Trophoblast cell (in vitro differentiated cells and primary cell): Measurements from ENCODE around the gene ESYT1.

Experiments used
- DNase-seq, 2 donors: peaks; one replicate each; pipeline ENCODE4 v3.0.0-alpha.2; 2016
- H2AFZ ChIP-seq: 2 replicates; pipeline ENCODE4 v1.6.1; 2013; ENCODE audit warnings: low read length, moderate library complexity, mild to moderate bottlenecking; ENCODE audit not compliant: insufficient read depth, poor library complexity
- H2AK5ac ChIP-seq: 2 replicates; pipeline ENCODE4 v1.6.1; 2013; ENCODE audit warnings: mild to moderate bottlenecking, low read length
- H2BK120ac ChIP-seq: 2 replicates; pipeline ENCODE4 v1.6.1; 2013; ENCODE audit warnings: low read length, mild to moderate bottlenecking, moderate library complexity; ENCODE audit not compliant: insufficient read depth, poor library complexity
- H2BK12ac ChIP-seq: 2 replicates; pipeline ENCODE4 v1.6.1; 2013; ENCODE audit warnings: mild to moderate bottlenecking, low read length, moderate library complexity
- H2BK5ac ChIP-seq: 2 replicates; pipeline ENCODE4 v1.6.1; 2013; ENCODE audit warnings: low read length, low read depth, moderate library complexity, mild to moderate bottlenecking; ENCODE audit not compliant: poor library complexity
- H3K14ac ChIP-seq: 2 replicates; pipeline ENCODE4 v1.6.1; 2013; ENCODE audit warnings: mild to moderate bottlenecking, low read length
- H3K18ac ChIP-seq: 2 replicates; pipeline ENCODE4 v1.6.1; 2013; ENCODE audit warnings: mild to moderate bottlenecking, low read length
- H3K23ac ChIP-seq: 2 replicates; pipeline ENCODE4 v1.6.1; 2013; ENCODE audit warnings: low read length
- H3K27ac ChIP-seq: 2 replicates; pipeline ENCODE4 v1.5.1; 2013; ENCODE audit warnings: low read depth, mild to moderate bottlenecking, inconsistent platforms, low read length, moderate library complexity
- H3K27me3 ChIP-seq: 2 replicates; pipeline ENCODE4 v1.6.1; 2013; ENCODE audit warnings: inconsistent platforms, mild to moderate bottlenecking, low read length, moderate library complexity; ENCODE audit not compliant: insufficient read depth
- H3K36me3 ChIP-seq, 2 experiments: 1 replicate in 1 of 2; 2 replicates in 1 of 2; pipeline ENCODE4 v1.6.1; 2013; ENCODE audit warnings: low read length in 2 of 2, mild to moderate bottlenecking in 2 of 2, moderate library complexity in 1 of 2; ENCODE audit not compliant: insufficient read depth in 2 of 2, control insufficient read depth in 1 of 2
- H3K4ac ChIP-seq: 2 replicates; pipeline ENCODE4 v1.6.1; 2013; ENCODE audit warnings: low read depth, mild to moderate bottlenecking, low read length, moderate library complexity
- H3K4me1 ChIP-seq, 2 experiments: 1 replicate in 1 of 2; 2 replicates in 1 of 2; pipeline ENCODE4 v1.6.1; 2013; ENCODE audit warnings: low read length in 2 of 2, mild to moderate bottlenecking in 2 of 2, moderate library complexity in 1 of 2; ENCODE audit not compliant: insufficient read depth in 2 of 2, control insufficient read depth in 1 of 2
- H3K4me2 ChIP-seq: 2 replicates; pipeline ENCODE4 v1.6.1; 2013; ENCODE audit warnings: inconsistent platforms, mild to moderate bottlenecking, low read length, moderate library complexity
- H3K4me3 ChIP-seq: 2 replicates; pipeline ENCODE4 v1.5.1; 2013; ENCODE audit warnings: mild to moderate bottlenecking, low read depth, low read length, inconsistent platforms
- H3K79me1 ChIP-seq: one replicate; pipeline ENCODE4 v1.6.1; 2013; ENCODE audit warnings: low read length
- H3K79me2 ChIP-seq: 2 replicates; pipeline ENCODE4 v1.6.1; 2013; ENCODE audit warnings: low read length, mild to moderate bottlenecking; ENCODE audit not compliant: control insufficient read depth, insufficient read depth, poor library complexity
- H3K9ac ChIP-seq: 2 replicates; pipeline ENCODE4 v1.6.1; 2013; ENCODE audit warnings: mild to moderate bottlenecking, low read length
- H3K9me3 ChIP-seq: 2 replicates; pipeline ENCODE4 v1.6.1; 2013; ENCODE audit warnings: low read depth, mild to moderate bottlenecking, control low read depth, inconsistent platforms, low read length; ENCODE audit not compliant: insufficient read depth
- H4K12ac ChIP-seq: 2 replicates; pipeline ENCODE4 v1.6.1; 2013; ENCODE audit warnings: low read depth, mild to moderate bottlenecking, low read length, moderate library complexity
- H4K8ac ChIP-seq: 2 replicates; pipeline ENCODE4 v1.6.1; 2013; ENCODE audit warnings: low read depth, mild to moderate bottlenecking, low read length, moderate library complexity
- H4K91ac ChIP-seq: one replicate; pipeline ENCODE4 v1.6.1; 2013; ENCODE audit warnings: low read depth, mild to moderate bottlenecking, low read length, moderate library complexity
- WGBS: extraction: QIAGEN DNeasy Blood & Tissue Kit; methylation state at CpG from one replicate; pipeline ENCODE4 v1.1.7; 2013; ENCODE audit warnings: missing lambda C conversion rate; ENCODE audit not compliant: insufficient read length, insufficient coverage; ENCODE audit errors: extremely low coverage; 5-methylcytosine and 5-hydroxymethylcytosine counted together

The ESYT1 gene

DNA sequence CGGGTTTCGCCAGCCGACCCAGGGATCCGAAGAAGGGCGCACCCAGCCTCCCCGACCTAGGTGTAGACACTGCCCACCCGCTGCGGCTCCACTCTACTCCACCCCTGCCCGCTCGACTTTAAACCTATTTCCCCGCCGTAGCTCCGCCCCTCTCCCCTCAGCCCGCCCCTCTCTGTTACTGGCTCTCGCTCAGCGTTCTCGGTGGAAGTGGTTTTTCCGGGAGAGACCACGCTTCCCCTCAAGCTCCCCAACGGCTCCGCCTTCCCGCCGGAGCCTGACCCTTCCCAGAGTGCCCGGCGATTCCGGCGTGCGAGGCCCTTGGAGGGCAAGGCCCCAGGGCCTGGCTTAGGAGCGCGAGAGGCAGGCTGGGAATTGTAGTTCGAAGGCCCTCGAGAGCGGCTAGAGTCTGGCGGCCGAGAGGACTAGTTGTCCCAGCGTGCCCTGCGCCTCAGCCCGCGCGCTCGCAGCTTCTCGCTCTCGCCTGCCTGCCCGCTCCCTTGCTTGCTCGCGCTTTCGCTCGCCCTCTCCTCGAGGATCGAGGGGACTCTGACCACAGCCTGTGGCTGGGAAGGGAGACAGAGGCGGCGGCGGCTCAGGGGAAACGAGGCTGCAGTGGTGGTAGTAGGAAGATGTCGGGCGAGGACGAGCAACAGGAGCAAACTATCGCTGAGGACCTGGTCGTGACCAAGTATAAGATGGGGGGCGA is 23.8 kb upstream of the ESYT1 start, which contains the start of gene PA2G4:
Gene PA2G4, plus strand, starts transcription at position 451 of the 706 bp plus-strand sequence. Its CDS starts 179 bp downstream, at position 630.
- Histone ChIP-seq H3K79me1 (peaks cover 8% of the 10 kb centered on the region), H3K14ac (peak within 1 kb of the TSS; percentile 89), H3K4me1 (peaks cover 0 to 4% of the 10 kb centered on the region in 2 experiments), H3K9ac (peak within 1 kb of the TSS; percentile 82), H3K9me3 (no peaks in the 10 kb centered on the region), H3K23ac (no peak within 1 kb of the TSS), H2BK5ac (peak within 1 kb of the TSS; percentile 78), H3K27me3 (no peaks in the 10 kb centered on the region), H4K12ac (peak within 1 kb of the TSS; percentile 76), H3K27ac (peak within 1 kb of the TSS; percentile 81), H3K36me3 (peaks cover 23 to 36% of the 10 kb centered on the region in 2 experiments), H3K4ac (peak within 1 kb of the TSS; percentile 90), H2AK5ac (peak within 1 kb of the TSS; percentile 65), H3K18ac (peak within 1 kb of the TSS; percentile 87), H2AFZ (peak within 1 kb of the TSS; percentile 98), H2BK120ac (peak within 1 kb of the TSS; percentile 23), H3K79me2 (peaks cover 10% of the 10 kb centered on the region), H3K4me3 (peak within 1 kb of the TSS; percentile 95), H3K4me2 (peak within 1 kb of the TSS; percentile 97), H4K91ac (peak within 1 kb of the TSS; percentile 78), H4K8ac (peak within 1 kb of the TSS; percentile 85), H2BK12ac (no peak within 1 kb of the TSS)
- WGBS, result no CpG with 5 or more reads among the region's 60 CpGs
- peak; percentile 100 for DNase-seq

- peaks cover 0 to 4% of the 10 kb centered on the region in 2 experiments for H3K4me1 ChIP-seq
- peak overlapping the region; percentile 90 for H3K4ac ChIP-seq
- H3K79me2 ChIP-seq, result peaks cover 10% of the 10 kb centered on the region
- peak overlapping the region; percentile 95 for H3K4me3 ChIP-seq
- peak overlapping the region; percentile 89 for H3K14ac ChIP-seq
- H3K27me3 ChIP-seq, result no peaks in the 10 kb centered on the region
- H3K23ac ChIP-seq, result no peak overlapping the region
- peak overlapping the region; percentile 82 for H3K9ac ChIP-seq
- H2AFZ ChIP-seq, result peak overlapping the region; percentile 46
- peak overlapping the region; percentile 23 for H2BK120ac ChIP-seq
- no peaks in the 10 kb centered on the region for H3K9me3 ChIP-seq
- H4K12ac ChIP-seq, result peak overlapping the region; percentile 62
- peak overlapping the region; percentile 65 for H4K91ac ChIP-seq
- peak in 1 of 2 donors; percentile 44 for DNase-seq
- H3K18ac ChIP-seq, result peak overlapping the region; percentile 87
- H3K36me3 ChIP-seq, result peaks cover 20 to 37% of the 10 kb centered on the region in 2 experiments
- WGBS, result no CpG with 5 or more reads among the region's 40 CpGs
- H3K27ac ChIP-seq, result peak overlapping the region; percentile 69
- peaks cover 8% of the 10 kb centered on the region for H3K79me1 ChIP-seq
- H2AK5ac ChIP-seq, result peak overlapping the region; percentile 65
- peak overlapping the region; percentile 67 for H4K8ac ChIP-seq
- no peak overlapping the region for H2BK12ac ChIP-seq
- H3K4me2 ChIP-seq, result peak overlapping the region; percentile 97
- H2BK5ac ChIP-seq, result peak overlapping the region; percentile 78
These were observed 23.1 kb upstream of the ESYT1 start for GRCh38 chr12:56104815-56105608.

- whole genome bisulfite sequencing, result no CpG with 5 or more reads among the region's 2 CpGs
These were observed 22.5 kb upstream of the ESYT1 start for GRCh38 chr12:56105609-56105902.

GRCh38 chr12:56107242-56107641 is 20.8 kb upstream of the ESYT1 start:
- Histone ChIP-seq H3K23ac (no peak overlapping the region), H3K79me2 (peaks cover 10% of the 10 kb centered on the region), H2BK5ac (no peak overlapping the region), H4K12ac (no peak overlapping the region), H3K27me3 (no peaks in the 10 kb centered on the region), H3K4ac (no peak overlapping the region), H3K4me2 (no peak overlapping the region), H2BK120ac (no peak overlapping the region), H3K4me3 (no peak overlapping the region), H4K91ac (no peak overlapping the region), H3K18ac (no peak overlapping the region), H2AFZ (no peak overlapping the region), H3K4me1 (peaks cover 0 to 4% of the 10 kb centered on the region in 2 experiments), H3K79me1 (peaks cover 8% of the 10 kb centered on the region), H3K14ac (no peak overlapping the region), H3K9ac (no peak overlapping the region), H3K9me3 (no peaks in the 10 kb centered on the region), H2AK5ac (no peak overlapping the region), H3K27ac (no peak overlapping the region), H3K36me3 (peaks cover 24 to 45% of the 10 kb centered on the region in 2 experiments), H4K8ac (no peak overlapping the region), H2BK12ac (no peak overlapping the region)
- no peak for DNase-seq
- WGBS, result no CpG with 5 or more reads among the region's 3 CpGs

More at GRCh38 chr12:56105609-56105902, 22.5 kb upstream of the ESYT1 start:
- H4K8ac ChIP-seq, result no peak overlapping the region
- peaks cover 10% of the 10 kb centered on the region for H3K79me2 ChIP-seq
- peaks cover 24 to 40% of the 10 kb centered on the region in 2 experiments for H3K36me3 ChIP-seq
- H2BK5ac ChIP-seq, result no peak overlapping the region
- H3K9ac ChIP-seq, result peak overlapping the region; percentile 82
- H4K12ac ChIP-seq, result no peak overlapping the region
- no peak overlapping the region for H4K91ac ChIP-seq
- peak overlapping the region; percentile 97 for H3K4me2 ChIP-seq
- H2BK120ac ChIP-seq, result no peak overlapping the region
- H3K4me3 ChIP-seq, result no peak overlapping the region
- peak overlapping the region; percentile 90 for H3K4ac ChIP-seq
- H2AK5ac ChIP-seq, result no peak overlapping the region
- DNase-seq, result no peak
- no peak overlapping the region for H3K14ac ChIP-seq
- H3K27ac ChIP-seq, result no peak overlapping the region
- H3K27me3 ChIP-seq, result no peaks in the 10 kb centered on the region
- H3K18ac ChIP-seq, result no peak overlapping the region
- no peak overlapping the region for H3K23ac ChIP-seq
- no peak overlapping the region for H2BK12ac ChIP-seq
- H3K79me1 ChIP-seq, result peaks cover 8% of the 10 kb centered on the region
- no peaks in the 10 kb centered on the region for H3K9me3 ChIP-seq
- H2AFZ ChIP-seq, result no peak overlapping the region
- H3K4me1 ChIP-seq, result peaks cover 0 to 4% of the 10 kb centered on the region in 2 experiments
